Measurements from ENCODE around the gene CSGALNACT2. TPM values are rescaled to one million over a fixed set of nuclear protein-coding genes. Genes with fewer than 3 reads are reported as not detected.

Gene CSGALNACT2, protein sequence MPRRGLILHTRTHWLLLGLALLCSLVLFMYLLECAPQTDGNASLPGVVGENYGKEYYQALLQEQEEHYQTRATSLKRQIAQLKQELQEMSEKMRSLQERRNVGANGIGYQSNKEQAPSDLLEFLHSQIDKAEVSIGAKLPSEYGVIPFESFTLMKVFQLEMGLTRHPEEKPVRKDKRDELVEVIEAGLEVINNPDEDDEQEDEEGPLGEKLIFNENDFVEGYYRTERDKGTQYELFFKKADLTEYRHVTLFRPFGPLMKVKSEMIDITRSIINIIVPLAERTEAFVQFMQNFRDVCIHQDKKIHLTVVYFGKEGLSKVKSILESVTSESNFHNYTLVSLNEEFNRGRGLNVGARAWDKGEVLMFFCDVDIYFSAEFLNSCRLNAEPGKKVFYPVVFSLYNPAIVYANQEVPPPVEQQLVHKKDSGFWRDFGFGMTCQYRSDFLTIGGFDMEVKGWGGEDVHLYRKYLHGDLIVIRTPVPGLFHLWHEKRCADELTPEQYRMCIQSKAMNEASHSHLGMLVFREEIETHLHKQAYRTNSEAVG
- total RNA-seq (2022) (8.9 and 10.0 TPM in 2 replicates), Bru-seq, nascent RNA (percentile 70 among the genes with signal in this experiment), BruChase-seq, experiment 1, labeled RNA remaining after a 6-hour chase (percentile 68 among the genes with signal in this experiment), BruChase-seq, experiment 2, labeled RNA remaining after a 2-hour chase (percentile 72 among the genes with signal in this experiment)
- long read RNA-seq, transcript CSGALNACT2-201 (8 exons, 3,730 nt) = major isoform, 7 of 14 reads
- long read RNA-seq, partial matches to known transcripts = 2 of 14 reads
- long read RNA-seq, other reads (novel, unspliced or antisense) = 5 of 14 reads

DNA sequence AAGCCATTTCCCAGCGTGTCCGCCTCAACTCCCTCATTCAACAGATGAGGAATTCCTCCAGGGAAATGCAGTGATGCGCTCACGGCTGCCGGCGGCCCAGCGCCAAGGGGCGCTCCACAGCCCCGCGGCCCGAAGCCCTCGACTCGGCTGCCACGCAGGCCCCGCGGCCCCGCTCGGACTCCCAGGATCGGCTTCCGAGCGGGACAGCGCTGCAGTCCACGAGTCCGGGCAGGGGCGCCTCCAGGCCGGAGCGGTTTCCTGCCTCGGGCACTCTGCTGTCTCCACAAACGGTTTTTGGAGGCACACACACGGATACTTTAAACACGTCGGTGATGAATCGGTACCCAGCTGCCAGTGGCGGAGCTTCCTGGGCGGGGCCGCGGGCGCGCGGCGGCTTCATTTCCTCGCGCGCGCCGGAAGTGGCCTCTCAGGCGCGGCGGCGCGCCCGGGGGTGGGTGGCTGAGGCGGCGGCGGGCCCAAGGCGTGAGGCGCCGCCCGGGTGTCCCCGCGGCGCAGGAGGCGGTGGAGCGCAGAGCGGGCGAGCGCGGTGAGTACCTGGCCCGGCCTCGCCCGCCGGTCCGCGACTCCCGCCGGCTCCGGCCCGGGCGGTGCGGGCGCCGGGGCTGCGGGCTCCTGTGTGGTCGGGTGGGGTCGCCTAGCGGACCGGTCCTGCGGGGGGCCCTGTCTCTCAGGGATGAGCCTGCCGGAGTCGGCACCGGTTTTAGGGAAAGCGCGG, at the start of gene CSGALNACT2:
Gene CSGALNACT2, plus strand, starts transcription at position 425 of the 736 bp plus-strand sequence. CDS start 16,705 bp downstream, outside the sequence.
- BruUV-seq (replicated peaks) = TSS peak; percentile 71

DNA sequence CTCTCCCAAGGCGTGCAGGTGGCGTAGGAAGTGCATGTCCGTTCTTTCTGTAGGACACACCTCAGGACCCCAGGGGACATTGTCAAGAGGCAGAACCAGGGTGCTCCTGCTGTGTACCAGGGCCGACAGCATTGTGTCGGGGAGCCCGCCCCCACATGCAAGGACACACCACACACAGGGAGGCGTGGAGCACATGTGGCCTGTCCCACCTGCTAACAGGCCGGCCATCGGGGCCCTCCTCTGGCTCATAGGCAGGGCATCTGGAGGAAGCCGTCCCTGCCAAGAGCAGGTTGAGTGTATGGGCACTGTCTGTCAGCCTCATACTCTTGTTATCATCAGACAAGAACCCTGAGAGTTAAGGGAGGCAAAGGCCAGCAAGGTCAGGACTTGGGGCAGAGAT, 48.7 kb upstream of the CSGALNACT2 start:
- no peak for DNase-seq
- no peaks in the 10 kb centered on the region for H3K9me3 Mint-ChIP-seq (ENCODE audit: low read depth, unreplicated experiment)
- no TSS peak for BruUV-seq (replicated peaks)
- TF ChIP-seq, protein P1, sequence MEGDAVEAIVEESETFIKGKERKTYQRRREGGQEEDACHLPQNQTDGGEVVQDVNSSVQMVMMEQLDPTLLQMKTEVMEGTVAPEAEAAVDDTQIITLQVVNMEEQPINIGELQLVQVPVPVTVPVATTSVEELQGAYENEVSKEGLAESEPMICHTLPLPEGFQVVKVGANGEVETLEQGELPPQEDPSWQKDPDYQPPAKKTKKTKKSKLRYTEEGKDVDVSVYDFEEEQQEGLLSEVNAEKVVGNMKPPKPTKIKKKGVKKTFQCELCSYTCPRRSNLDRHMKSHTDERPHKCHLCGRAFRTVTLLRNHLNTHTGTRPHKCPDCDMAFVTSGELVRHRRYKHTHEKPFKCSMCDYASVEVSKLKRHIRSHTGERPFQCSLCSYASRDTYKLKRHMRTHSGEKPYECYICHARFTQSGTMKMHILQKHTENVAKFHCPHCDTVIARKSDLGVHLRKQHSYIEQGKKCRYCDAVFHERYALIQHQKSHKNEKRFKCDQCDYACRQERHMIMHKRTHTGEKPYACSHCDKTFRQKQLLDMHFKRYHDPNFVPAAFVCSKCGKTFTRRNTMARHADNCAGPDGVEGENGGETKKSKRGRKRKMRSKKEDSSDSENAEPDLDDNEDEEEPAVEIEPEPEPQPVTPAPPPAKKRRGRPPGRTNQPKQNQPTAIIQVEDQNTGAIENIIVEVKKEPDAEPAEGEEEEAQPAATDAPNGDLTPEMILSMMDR (IDR thresholded peaks at IDR 0.05; ENCODE audit: unreplicated experiment) = no peak
- no peaks in the 10 kb centered on the region for H3K4me1 Mint-ChIP-seq (ENCODE audit: low read depth, unreplicated experiment)
- peaks cover 85% of the 10 kb centered on the region for H3K27me3 Mint-ChIP-seq (ENCODE audit: unreplicated experiment)
- CTCF ChIA-PET = no interaction called here
- intact Hi-C loops (cut with micrococcal nuclease; ENCODE audit: unreplicated experiment) = no loop called here
- H3K36me3 Mint-ChIP-seq (ENCODE audit: insufficient read depth, unreplicated experiment) = no peaks in the 10 kb centered on the region
- no peak overlapping the region for H3K27ac Mint-ChIP-seq (ENCODE audit: unreplicated experiment)
- no peak overlapping the region for H3K4me3 Mint-ChIP-seq (ENCODE audit: low read depth, unreplicated experiment)

More for the DNA sequence above, at the start of gene CSGALNACT2:
- CTCF ChIA-PET = interaction anchor here (1.2 kb wide), 1 partner anchor 64 kb away, joined by 4 read pairs; no protein-coding TSS in a partner anchor
- H3K27ac Mint-ChIP-seq (ENCODE audit: unreplicated experiment) = peak within 1 kb of the TSS; percentile 79
- peaks cover 19% of the 10 kb centered on the region for H3K4me1 Mint-ChIP-seq (ENCODE audit: low read depth, unreplicated experiment)
- H3K9me3 Mint-ChIP-seq (ENCODE audit: low read depth, unreplicated experiment) = no peaks in the 10 kb centered on the region
- intact Hi-C loops (cut with micrococcal nuclease; ENCODE audit: unreplicated experiment) = loop anchor here (10.0 kb wide), 1 partner anchor 217 kb away; no protein-coding TSS in a partner anchor
- TF ChIP-seq, protein P1 (IDR thresholded peaks at IDR 0.05; ENCODE audit: unreplicated experiment) = no peak
- H3K4me3 Mint-ChIP-seq (ENCODE audit: low read depth, unreplicated experiment) = peak within 1 kb of the TSS; percentile 83
- peak; percentile 82 for DNase-seq
- H3K36me3 Mint-ChIP-seq (ENCODE audit: insufficient read depth, unreplicated experiment) = peaks cover 38% of the 10 kb centered on the region
- peaks cover 23% of the 10 kb centered on the region for H3K27me3 Mint-ChIP-seq (ENCODE audit: unreplicated experiment)

DNA sequence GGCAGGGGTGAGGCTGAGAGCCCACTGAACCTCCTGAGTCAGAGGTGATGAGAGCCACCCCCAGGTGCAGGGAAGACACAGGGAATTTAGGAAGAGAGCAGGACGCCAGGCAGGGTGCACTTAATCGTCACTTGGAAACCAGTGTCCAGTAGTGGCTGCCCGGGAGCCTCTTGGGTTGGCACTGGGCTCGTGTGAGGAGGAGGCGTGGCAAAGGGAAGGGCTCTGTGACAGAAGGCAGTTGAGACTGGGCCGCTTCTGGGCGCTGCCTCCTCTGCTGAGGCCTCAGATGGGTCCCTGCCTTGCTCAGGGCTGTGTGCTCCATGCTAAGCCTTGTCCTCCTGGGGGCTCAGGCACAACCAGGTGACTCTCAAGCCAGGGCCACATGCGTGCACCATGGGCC, 48.1 kb upstream of the CSGALNACT2 start:
- H3K4me3 Mint-ChIP-seq (ENCODE audit: low read depth, unreplicated experiment) = no peak overlapping the region
- no peaks in the 10 kb centered on the region for H3K4me1 Mint-ChIP-seq (ENCODE audit: low read depth, unreplicated experiment)
- H3K27ac Mint-ChIP-seq (ENCODE audit: unreplicated experiment) = no peak overlapping the region
- no peak for DNase-seq
- no peaks in the 10 kb centered on the region for H3K36me3 Mint-ChIP-seq (ENCODE audit: insufficient read depth, unreplicated experiment)
- no peaks in the 10 kb centered on the region for H3K9me3 Mint-ChIP-seq (ENCODE audit: low read depth, unreplicated experiment)
- intact Hi-C loops (cut with micrococcal nuclease; ENCODE audit: unreplicated experiment) = no loop called here
- no TSS peak for BruUV-seq (replicated peaks)
- CTCF ChIA-PET = no interaction called here
- TF ChIP-seq, protein P1 (IDR thresholded peaks at IDR 0.05; ENCODE audit: unreplicated experiment) = no peak
- peaks cover 85% of the 10 kb centered on the region for H3K27me3 Mint-ChIP-seq (ENCODE audit: unreplicated experiment)

DNA sequence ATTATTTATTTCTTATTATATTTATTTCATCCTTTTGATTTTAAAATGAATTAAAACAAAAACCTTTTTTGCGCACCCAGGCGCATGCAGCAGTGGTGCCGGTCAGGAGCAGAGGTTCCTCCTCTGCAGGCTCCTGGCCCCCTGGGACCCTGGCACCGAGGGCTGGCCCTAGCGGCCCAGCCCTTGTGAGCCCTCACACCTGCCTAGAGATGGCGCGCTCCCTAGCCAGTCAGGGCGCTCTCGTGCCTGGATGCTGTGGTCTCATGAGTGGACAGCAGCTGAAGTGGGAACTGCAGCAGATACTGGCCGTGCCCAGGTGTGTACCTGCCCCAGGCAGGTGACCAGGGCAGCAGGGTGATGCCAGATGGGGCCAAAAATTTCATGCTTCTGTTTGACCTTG, 47.6 kb upstream of the CSGALNACT2 start:
- Mint-ChIP-seq H3K27me3 (ENCODE audit: unreplicated experiment) (peaks cover 84% of the 10 kb centered on the region), H3K4me1 (ENCODE audit: low read depth, unreplicated experiment) (no peaks in the 10 kb centered on the region), H3K27ac (ENCODE audit: unreplicated experiment) (no peak overlapping the region), H3K4me3 (ENCODE audit: low read depth, unreplicated experiment) (no peak overlapping the region), H3K9me3 (ENCODE audit: low read depth, unreplicated experiment) (no peaks in the 10 kb centered on the region), H3K36me3 (ENCODE audit: insufficient read depth, unreplicated experiment) (no peaks in the 10 kb centered on the region)
- DNase-seq = no peak
- intact Hi-C loops (cut with micrococcal nuclease; ENCODE audit: unreplicated experiment) = no loop called here
- CTCF ChIA-PET = no interaction called here
- TF ChIP-seq, protein P1 (IDR thresholded peaks at IDR 0.05; ENCODE audit: unreplicated experiment) = no peak
- no TSS peak for BruUV-seq (replicated peaks)
